ENCODE measurements around the gene VAC14. TPM values are rescaled to one million over a fixed set of nuclear protein-coding genes. Genes with fewer than 3 reads are reported as not detected.

VAC14 gene
- total and polyA plus RNA-seq, 2 experiments from 2014 or later = 42.3 to 77.7 TPM

DNA sequence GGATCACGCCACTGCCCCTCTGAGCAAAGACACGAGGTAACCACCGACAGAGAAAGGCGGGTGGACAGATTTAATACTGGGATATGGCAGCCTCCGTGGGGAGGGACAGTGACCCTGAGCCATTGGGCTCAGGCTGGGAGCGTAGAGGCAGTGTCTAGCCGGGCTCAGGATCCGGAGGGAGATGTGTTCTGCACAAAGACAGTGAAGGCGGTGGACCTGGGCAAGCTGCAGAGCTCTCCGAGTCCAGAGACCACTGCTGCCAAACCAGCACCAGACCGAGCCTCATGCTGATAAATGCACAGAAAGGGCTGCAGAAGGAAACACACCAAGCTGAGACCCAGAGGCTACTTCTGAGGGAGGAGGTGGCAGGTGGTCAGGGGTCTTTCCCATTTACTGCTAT is 88.6 kb downstream of the VAC14 start:
- Histone ChIP-seq H3K27ac (ENCODE audit: low read depth) (no peak overlapping the region), H3K9me2 (ENCODE audit: insufficient read depth) (no peaks in the 10 kb centered on the region), H3K79me2 (replicated peaks; ENCODE audit: insufficient read depth) (no peaks in the 10 kb centered on the region), H3K4me1 (ENCODE audit: insufficient read depth) (peaks cover 36% of the 10 kb centered on the region), H3K4me2 (peak overlapping the region; percentile 62; the same call in 1 of the 2 replicates), H3F3A (replicated peaks; ENCODE audit: low read depth) (peaks cover 6% of the 10 kb centered on the region; the same call in 1 of the 2 replicates), H3K4me3 (no peak overlapping the region), H3K27me3 (ENCODE audit: insufficient read depth) (no peaks in the 10 kb centered on the region), H4K20me1 (replicated peaks; ENCODE audit: insufficient read depth) (no peaks in the 10 kb centered on the region), H2AFZ (no peak overlapping the region), H3K36me3 (ENCODE audit: insufficient read depth) (no peaks in the 10 kb centered on the region)
- ATAC-seq = no peak
- TF ChIP-seq, protein P1, sequence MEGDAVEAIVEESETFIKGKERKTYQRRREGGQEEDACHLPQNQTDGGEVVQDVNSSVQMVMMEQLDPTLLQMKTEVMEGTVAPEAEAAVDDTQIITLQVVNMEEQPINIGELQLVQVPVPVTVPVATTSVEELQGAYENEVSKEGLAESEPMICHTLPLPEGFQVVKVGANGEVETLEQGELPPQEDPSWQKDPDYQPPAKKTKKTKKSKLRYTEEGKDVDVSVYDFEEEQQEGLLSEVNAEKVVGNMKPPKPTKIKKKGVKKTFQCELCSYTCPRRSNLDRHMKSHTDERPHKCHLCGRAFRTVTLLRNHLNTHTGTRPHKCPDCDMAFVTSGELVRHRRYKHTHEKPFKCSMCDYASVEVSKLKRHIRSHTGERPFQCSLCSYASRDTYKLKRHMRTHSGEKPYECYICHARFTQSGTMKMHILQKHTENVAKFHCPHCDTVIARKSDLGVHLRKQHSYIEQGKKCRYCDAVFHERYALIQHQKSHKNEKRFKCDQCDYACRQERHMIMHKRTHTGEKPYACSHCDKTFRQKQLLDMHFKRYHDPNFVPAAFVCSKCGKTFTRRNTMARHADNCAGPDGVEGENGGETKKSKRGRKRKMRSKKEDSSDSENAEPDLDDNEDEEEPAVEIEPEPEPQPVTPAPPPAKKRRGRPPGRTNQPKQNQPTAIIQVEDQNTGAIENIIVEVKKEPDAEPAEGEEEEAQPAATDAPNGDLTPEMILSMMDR (conservative IDR thresholded peaks at IDR 0.05; ENCODE audit: low read depth in 2 of 2) = no peak
- TF ChIP-seq CREB1 (CRISPR knock-in tag; IDR thresholded peaks at IDR 0.05; ENCODE audit: low read depth) (no peak), EZH2 (IDR thresholded peaks at IDR 0.05; ENCODE audit: low read depth, unreplicated experiment) (no peak), EZH2phosphoT487 (IDR thresholded peaks at IDR 0.05; ENCODE audit: unreplicated experiment) (no peak), NANOG (IDR thresholded peaks at IDR 0.05; ENCODE audit: borderline replicate concordance) (no peak), JUNB (IDR thresholded peaks at IDR 0.05; ENCODE audit: unreplicated experiment) (no peak), STAT1 (IDR thresholded peaks at IDR 0.05; ENCODE audit: unreplicated experiment) (no peak), ZNF331 (CRISPR knock-in tag; IDR thresholded peaks at IDR 0.05; ENCODE audit: low read depth) (no peak), ZNF114 (CRISPR knock-in tag; IDR thresholded peaks at IDR 0.05) (no peak), POLR2AphosphoS5 (IDR thresholded peaks at IDR 0.05; ENCODE audit: low read depth) (no peak)
- TF ChIP-seq, protein P2, sequence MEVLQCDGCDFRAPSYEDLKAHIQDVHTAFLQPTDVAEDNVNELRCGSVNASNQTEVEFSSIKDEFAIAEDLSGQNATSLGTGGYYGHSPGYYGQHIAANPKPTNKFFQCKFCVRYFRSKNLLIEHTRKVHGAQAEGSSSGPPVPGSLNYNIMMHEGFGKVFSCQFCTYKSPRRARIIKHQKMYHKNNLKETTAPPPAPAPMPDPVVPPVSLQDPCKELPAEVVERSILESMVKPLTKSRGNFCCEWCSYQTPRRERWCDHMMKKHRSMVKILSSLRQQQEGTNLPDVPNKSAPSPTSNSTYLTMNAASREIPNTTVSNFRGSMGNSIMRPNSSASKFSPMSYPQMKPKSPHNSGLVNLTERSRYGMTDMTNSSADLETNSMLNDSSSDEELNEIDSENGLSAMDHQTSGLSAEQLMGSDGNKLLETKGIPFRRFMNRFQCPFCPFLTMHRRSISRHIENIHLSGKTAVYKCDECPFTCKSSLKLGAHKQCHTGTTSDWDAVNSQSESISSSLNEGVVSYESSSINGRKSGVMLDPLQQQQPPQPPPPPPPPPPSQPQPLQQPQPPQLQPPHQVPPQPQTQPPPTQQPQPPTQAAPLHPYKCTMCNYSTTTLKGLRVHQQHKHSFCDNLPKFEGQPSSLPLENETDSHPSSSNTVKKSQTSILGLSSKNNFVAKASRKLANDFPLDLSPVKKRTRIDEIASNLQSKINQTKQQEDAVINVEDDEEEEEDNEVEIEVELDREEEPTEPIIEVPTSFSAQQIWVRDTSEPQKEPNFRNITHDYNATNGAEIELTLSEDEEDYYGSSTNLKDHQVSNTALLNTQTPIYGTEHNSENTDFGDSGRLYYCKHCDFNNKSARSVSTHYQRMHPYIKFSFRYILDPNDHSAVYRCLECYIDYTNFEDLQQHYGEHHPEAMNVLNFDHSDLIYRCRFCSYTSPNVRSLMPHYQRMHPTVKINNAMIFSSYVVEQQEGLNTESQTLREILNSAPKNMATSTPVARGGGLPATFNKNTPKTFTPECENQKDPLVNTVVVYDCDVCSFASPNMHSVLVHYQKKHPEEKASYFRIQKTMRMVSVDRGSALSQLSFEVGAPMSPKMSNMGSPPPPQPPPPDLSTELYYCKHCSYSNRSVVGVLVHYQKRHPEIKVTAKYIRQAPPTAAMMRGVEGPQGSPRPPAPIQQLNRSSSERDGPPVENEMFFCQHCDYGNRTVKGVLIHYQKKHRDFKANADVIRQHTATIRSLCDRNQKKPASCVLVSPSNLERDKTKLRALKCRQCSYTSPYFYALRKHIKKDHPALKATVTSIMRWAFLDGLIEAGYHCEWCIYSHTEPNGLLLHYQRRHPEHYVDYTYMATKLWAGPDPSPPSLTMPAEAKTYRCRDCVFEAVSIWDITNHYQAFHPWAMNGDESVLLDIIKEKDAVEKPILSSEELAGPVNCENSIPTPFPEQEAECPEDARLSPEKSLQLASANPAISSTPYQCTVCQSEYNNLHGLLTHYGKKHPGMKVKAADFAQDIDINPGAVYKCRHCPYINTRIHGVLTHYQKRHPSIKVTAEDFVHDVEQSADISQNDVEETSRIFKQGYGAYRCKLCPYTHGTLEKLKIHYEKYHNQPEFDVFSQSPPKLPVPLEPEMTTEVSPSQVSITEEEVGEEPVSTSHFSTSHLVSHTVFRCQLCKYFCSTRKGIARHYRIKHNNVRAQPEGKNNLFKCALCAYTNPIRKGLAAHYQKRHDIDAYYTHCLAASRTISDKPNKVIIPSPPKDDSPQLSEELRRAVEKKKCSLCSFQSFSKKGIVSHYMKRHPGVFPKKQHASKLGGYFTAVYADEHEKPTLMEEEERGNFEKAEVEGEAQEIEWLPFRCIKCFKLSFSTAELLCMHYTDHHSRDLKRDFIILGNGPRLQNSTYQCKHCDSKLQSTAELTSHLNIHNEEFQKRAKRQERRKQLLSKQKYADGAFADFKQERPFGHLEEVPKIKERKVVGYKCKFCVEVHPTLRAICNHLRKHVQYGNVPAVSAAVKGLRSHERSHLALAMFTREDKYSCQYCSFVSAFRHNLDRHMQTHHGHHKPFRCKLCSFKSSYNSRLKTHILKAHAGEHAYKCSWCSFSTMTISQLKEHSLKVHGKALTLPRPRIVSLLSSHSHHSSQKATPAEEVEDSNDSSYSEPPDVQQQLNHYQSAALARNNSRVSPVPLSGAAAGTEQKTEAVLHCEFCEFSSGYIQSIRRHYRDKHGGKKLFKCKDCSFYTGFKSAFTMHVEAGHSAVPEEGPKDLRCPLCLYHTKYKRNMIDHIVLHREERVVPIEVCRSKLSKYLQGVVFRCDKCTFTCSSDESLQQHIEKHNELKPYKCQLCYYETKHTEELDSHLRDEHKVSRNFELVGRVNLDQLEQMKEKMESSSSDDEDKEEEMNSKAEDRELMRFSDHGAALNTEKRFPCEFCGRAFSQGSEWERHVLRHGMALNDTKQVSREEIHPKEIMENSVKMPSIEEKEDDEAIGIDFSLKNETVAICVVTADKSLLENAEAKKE (CRISPR knock-in tag; IDR thresholded peaks at IDR 0.05) = no peak
- TF ChIP-seq, protein P3, sequence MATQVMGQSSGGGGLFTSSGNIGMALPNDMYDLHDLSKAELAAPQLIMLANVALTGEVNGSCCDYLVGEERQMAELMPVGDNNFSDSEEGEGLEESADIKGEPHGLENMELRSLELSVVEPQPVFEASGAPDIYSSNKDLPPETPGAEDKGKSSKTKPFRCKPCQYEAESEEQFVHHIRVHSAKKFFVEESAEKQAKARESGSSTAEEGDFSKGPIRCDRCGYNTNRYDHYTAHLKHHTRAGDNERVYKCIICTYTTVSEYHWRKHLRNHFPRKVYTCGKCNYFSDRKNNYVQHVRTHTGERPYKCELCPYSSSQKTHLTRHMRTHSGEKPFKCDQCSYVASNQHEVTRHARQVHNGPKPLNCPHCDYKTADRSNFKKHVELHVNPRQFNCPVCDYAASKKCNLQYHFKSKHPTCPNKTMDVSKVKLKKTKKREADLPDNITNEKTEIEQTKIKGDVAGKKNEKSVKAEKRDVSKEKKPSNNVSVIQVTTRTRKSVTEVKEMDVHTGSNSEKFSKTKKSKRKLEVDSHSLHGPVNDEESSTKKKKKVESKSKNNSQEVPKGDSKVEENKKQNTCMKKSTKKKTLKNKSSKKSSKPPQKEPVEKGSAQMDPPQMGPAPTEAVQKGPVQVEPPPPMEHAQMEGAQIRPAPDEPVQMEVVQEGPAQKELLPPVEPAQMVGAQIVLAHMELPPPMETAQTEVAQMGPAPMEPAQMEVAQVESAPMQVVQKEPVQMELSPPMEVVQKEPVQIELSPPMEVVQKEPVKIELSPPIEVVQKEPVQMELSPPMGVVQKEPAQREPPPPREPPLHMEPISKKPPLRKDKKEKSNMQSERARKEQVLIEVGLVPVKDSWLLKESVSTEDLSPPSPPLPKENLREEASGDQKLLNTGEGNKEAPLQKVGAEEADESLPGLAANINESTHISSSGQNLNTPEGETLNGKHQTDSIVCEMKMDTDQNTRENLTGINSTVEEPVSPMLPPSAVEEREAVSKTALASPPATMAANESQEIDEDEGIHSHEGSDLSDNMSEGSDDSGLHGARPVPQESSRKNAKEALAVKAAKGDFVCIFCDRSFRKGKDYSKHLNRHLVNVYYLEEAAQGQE (IDR thresholded peaks at IDR 0.05; ENCODE audit: unreplicated experiment) = no peak
- TF ChIP-seq, protein P4, sequence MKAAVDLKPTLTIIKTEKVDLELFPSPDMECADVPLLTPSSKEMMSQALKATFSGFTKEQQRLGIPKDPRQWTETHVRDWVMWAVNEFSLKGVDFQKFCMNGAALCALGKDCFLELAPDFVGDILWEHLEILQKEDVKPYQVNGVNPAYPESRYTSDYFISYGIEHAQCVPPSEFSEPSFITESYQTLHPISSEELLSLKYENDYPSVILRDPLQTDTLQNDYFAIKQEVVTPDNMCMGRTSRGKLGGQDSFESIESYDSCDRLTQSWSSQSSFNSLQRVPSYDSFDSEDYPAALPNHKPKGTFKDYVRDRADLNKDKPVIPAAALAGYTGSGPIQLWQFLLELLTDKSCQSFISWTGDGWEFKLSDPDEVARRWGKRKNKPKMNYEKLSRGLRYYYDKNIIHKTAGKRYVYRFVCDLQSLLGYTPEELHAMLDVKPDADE (IDR thresholded peaks at IDR 0.05) = no peak
- Mint-ChIP-seq H3K27me3 (ENCODE audit: insufficient read depth, low read depth, poor library complexity) (peaks cover 16% of the 10 kb centered on the region), H3K9me3 (no peaks in the 10 kb centered on the region), H3K27ac (no peak overlapping the region), H3K4me3 (no peak overlapping the region), H3K4me1 (peaks cover 74% of the 10 kb centered on the region), H3K36me3 (ENCODE audit: low read depth) (no peaks in the 10 kb centered on the region)
- no peak for DNase-seq (ENCODE audit: low spot score)

All from GM23338 (cell line).